Skin of body (tissue), 2 donors: ENCODE data around the gene ME1. TPM values are rescaled to one million over a fixed set of nuclear protein-coding genes. Genes with fewer than 3 reads are reported as not detected.
"Not testable (repeated sequence)": the region's sequence is repeated elsewhere in the genome, so short reads cannot be mapped to it uniquely, and the experiment has no call there.

Experiments
- DNase-seq: peaks from one replicate; lab custom pipeline; 2025; lab: John Stamatoyannopoulos, UW
- total RNA-seq: library from RNA; depleted of rRNA; stranded (reverse); fragments of >200 nt; gene quantifications from one replicate; pipeline ENCODE4 v1.2.3, GENCODE V29; 2014

ME1 gene
- total RNA-seq, 1 donor from 2014 or later = 11.4 TPM

- no peak for DNase-seq
These were observed 1.8 kb upstream of the ME1 start for GRCh38 chr6:83432636-83433035.

GRCh38 chr6:83431545-83432155, 799 bp upstream of the ME1 start:
- DNase-seq = no peak

- no peak for DNase-seq
These were observed 817 bp downstream of the ME1 start for GRCh38 chr6:83429857-83430610.

- DNase-seq = no peak
These were observed 1.6 kb downstream of the ME1 start for GRCh38 chr6:83429269-83429668.

- no peak for DNase-seq
These were observed 6.3 kb downstream of the ME1 start for GRCh38 chr6:83424392-83425018.

GRCh38 chr6:83417880-83418663, 12.8 kb downstream of the ME1 start:
- DNase-seq = peak; percentile 24

GRCh38 chr6:83413068-83413467, 17.8 kb downstream of the ME1 start:
- no peak for DNase-seq

- DNase-seq = no peak
These were observed 19.1 kb downstream of the ME1 start for GRCh38 chr6:83411731-83412130.

- DNase-seq = no peak
These were observed 27.7 kb downstream of the ME1 start for GRCh38 chr6:83403191-83403590.

GRCh38 chr6:83389606-83390005, 41.2 kb downstream of the ME1 start:
- DNase-seq = no peak

- no peak for DNase-seq
These were observed 45.4 kb downstream of the ME1 start for GRCh38 chr6:83385473-83385872.

- DNase-seq = no peak
These were observed 46.1 kb downstream of the ME1 start for GRCh38 chr6:83384751-83385150.

GRCh38 chr6:83381949-83382348, 48.9 kb downstream of the ME1 start:
- no peak for DNase-seq

GRCh38 chr6:83378621-83379388, 52.0 kb downstream of the ME1 start:
- DNase-seq = peak; percentile 5

- DNase-seq = peak; percentile 38
These were observed 59.4 kb downstream of the ME1 start for GRCh38 chr6:83371423-83371822.

- DNase-seq = peak; percentile 74
These were observed 60.3 kb downstream of the ME1 start for GRCh38 chr6:83370567-83370966.

- no peak for DNase-seq
These were observed 61.2 kb downstream of the ME1 start for GRCh38 chr6:83369692-83370091.

- DNase-seq = no peak
These were observed 62.3 kb downstream of the ME1 start for GRCh38 chr6:83368577-83368976.

GRCh38 chr6:83367104-83367503, 63.7 kb downstream of the ME1 start:
- DNase-seq = no peak

GRCh38 chr6:83365931-83366330, 64.9 kb downstream of the ME1 start:
- DNase-seq = peak; percentile 41

- not testable (repeated sequence) for DNase-seq
These were observed 68.5 kb downstream of the ME1 start for GRCh38 chr6:83362349-83362748.
